Measurements from ENCODE around the gene BEST2. TPM values are rescaled to one million over a fixed set of nuclear protein-coding genes. Genes with fewer than 3 reads are reported as not detected.

The BEST2 gene
- polyA plus RNA-seq, 1 experiment = not detected

- no peak for DNase-seq (ENCODE audit: low read depth, low spot score)
- Histone ChIP-seq H3K27me3 (ENCODE audit: control insufficient read depth, insufficient read depth, low read length) (no peaks in the 10 kb centered on the region), H3K27ac (ENCODE audit: low read depth, low read length) (peak overlapping the region; percentile 98), H3K4me3 (ENCODE audit: low read depth, low read length) (peak overlapping the region; percentile 68), H3K9me3 (ENCODE audit: control insufficient read depth, insufficient read depth, low read length) (peaks cover 3% of the 10 kb centered on the region; the same call in 1 of the 2 replicates)
- CTCF ChIA-PET = interaction anchor here (0.7 to 7.5 kb wide), 12 partner anchors 11 to 200 kb away, joined by 3 to 92 read pairs (median 5); partner anchors contain the start of gene JUNB
- POLR2A ChIA-PET = interaction anchor here (0.6 to 2.9 kb wide), 6 partner anchors 11 to 165 kb away, joined by 6 to 157 read pairs (median 15); partner anchors contain the start of genes FBXW9 and JUNB
- peak; percentile 88 for TF ChIP-seq CTCF (IDR thresholded peaks at IDR 0.05; ENCODE audit: low read depth, low read length)
These were observed 25.8 kb downstream of the BEST2 start for GRCh38 chr19:12777217-12778016.

- Histone ChIP-seq H3K9me3 (ENCODE audit: control insufficient read depth, insufficient read depth, low read length) (peaks cover 3% of the 10 kb centered on the region; the same call in 1 of the 2 replicates), H3K27me3 (ENCODE audit: control insufficient read depth, insufficient read depth, low read length) (no peaks in the 10 kb centered on the region), H3K4me3 (ENCODE audit: low read depth, low read length) (peak overlapping the region; percentile 68), H3K27ac (ENCODE audit: low read depth, low read length) (peak overlapping the region; percentile 98)
- CTCF ChIA-PET = interaction anchor here (0.5 to 7.5 kb wide), 10 partner anchors 9 to 70 kb away, joined by 3 to 92 read pairs (median 5); partner anchors contain the start of gene JUNB
- no peak for DNase-seq (ENCODE audit: low read depth, low spot score)
- POLR2A ChIA-PET = interaction anchor here (0.6 to 2.9 kb wide), 7 partner anchors 11 to 164 kb away, joined by 3 to 157 read pairs (median 14); partner anchors contain the start of genes FBXW9 and JUNB
- TF ChIP-seq CTCF (IDR thresholded peaks at IDR 0.05; ENCODE audit: low read depth, low read length) = no peak
These were observed 26.7 kb downstream of the BEST2 start for GRCh38 chr19:12778017-12778904.

GRCh38 chr19:12778905-12779161 is 27.2 kb downstream of the BEST2 start:
- peak overlapping the region; percentile 68 for H3K4me3 ChIP-seq (ENCODE audit: low read depth, low read length)
- DNase-seq (ENCODE audit: low read depth, low spot score) = no peak
- peaks cover 3% of the 10 kb centered on the region; the same call in 1 of the 2 replicates for H3K9me3 ChIP-seq (ENCODE audit: control insufficient read depth, insufficient read depth, low read length)
- H3K27me3 ChIP-seq (ENCODE audit: control insufficient read depth, insufficient read depth, low read length) = no peaks in the 10 kb centered on the region
- no peak for TF ChIP-seq CTCF (IDR thresholded peaks at IDR 0.05; ENCODE audit: low read depth, low read length)
- ChIA-PET POLR2A (interaction anchor here (0.7 to 2.9 kb wide), 5 partner anchors 10 to 32 kb away, joined by 3 to 157 read pairs (median 16); partner anchors contain the start of gene JUNB), CTCF (interaction anchor here (0.9 to 7.5 kb wide), 6 partner anchors 10 to 69 kb away, joined by 3 to 92 read pairs (median 20); partner anchors contain the start of gene JUNB)
- peak overlapping the region; percentile 98 for H3K27ac ChIP-seq (ENCODE audit: low read depth, low read length)

- Histone ChIP-seq H3K4me3 (ENCODE audit: low read depth, low read length) (peak overlapping the region; percentile 68), H3K27me3 (ENCODE audit: control insufficient read depth, insufficient read depth, low read length) (no peaks in the 10 kb centered on the region), H3K9me3 (ENCODE audit: control insufficient read depth, insufficient read depth, low read length) (peaks cover 3% of the 10 kb centered on the region; the same call in 1 of the 2 replicates), H3K27ac (ENCODE audit: low read depth, low read length) (peak overlapping the region; percentile 98)
- no peak for TF ChIP-seq CTCF (IDR thresholded peaks at IDR 0.05; ENCODE audit: low read depth, low read length)
- DNase-seq (ENCODE audit: low read depth, low spot score) = no peak
- ChIA-PET POLR2A (interaction anchor here (0.7 to 2.9 kb wide), 5 partner anchors 10 to 33 kb away, joined by 3 to 157 read pairs (median 16); partner anchors contain the start of gene JUNB), CTCF (interaction anchor here (3.8 to 7.5 kb wide), 3 partner anchors 12 to 17 kb away, joined by 28 to 92 read pairs (median 56); partner anchors contain the start of gene JUNB)
These were observed 27.8 kb downstream of the BEST2 start for GRCh38 chr19:12779162-12779993.

Measured in AG04450 (cell line).